OCI-LY7 (cell line): ENCODE measurements around the gene C16orf46. TPM values are rescaled to one million over a fixed set of nuclear protein-coding genes. Genes with fewer than 3 reads are reported as not detected.

Experiments used
- BruUV-seq: library from RNA; stranded (reverse); fragments of 400-500 nt; replicated peaks from 2 replicates; lab custom pipeline; 2021; lab: Mats Ljungman, UMichigan
- CTCF ChIA-PET: fragments of 300-600 bp; sonication (Branson Sonifier 250); formaldehyde crosslinking; loops from one replicate; lab custom pipeline; 2022; ENCODE audit warnings: antibody characterized with exemption; ENCODE audit not compliant: unreplicated experiment; lab: Charles Lee
- POLR2A ChIA-PET: fragments of 300-600 bp; sonication (Branson Sonifier 250); formaldehyde crosslinking; loops from one replicate; lab custom pipeline; 2022; ENCODE audit warnings: antibody characterized with exemption; lab: Charles Lee
- DNase-seq: peaks from one replicate; pipeline ENCODE4 v3.0.0-alpha.2; 2015; ENCODE audit warnings: low spot score
- H2AFZ ChIP-seq: fragments of 200-600 bp; sonication (generic), shearing (Covaris generic); 2 replicates; pipeline ENCODE4 v1.6.1; 2014; ENCODE audit warnings: mild to moderate bottlenecking, antibody characterized with exemption, low read length, moderate library complexity
- H3K27ac ChIP-seq: fragments of 200-600 bp; sonication (generic); 2 replicates; pipeline ENCODE4 v1.5.1; 2014; ENCODE audit warnings: mixed run types, low read depth, mild to moderate bottlenecking, moderate library complexity, low read length, inconsistent platforms; ENCODE audit not compliant: poor library complexity, severe bottlenecking
- H3K36me3 ChIP-seq: fragments of 200-600 bp; sonication (generic); 2 replicates; pipeline ENCODE4 v1.6.1; 2014; ENCODE audit warnings: mild to moderate bottlenecking, antibody characterized with exemption, low read length, moderate library complexity, mixed read lengths; ENCODE audit not compliant: insufficient read depth
- H3K4me1 ChIP-seq: fragments of 200-600 bp; sonication (generic); 2 replicates; pipeline ENCODE4 v1.5.1; 2014; ENCODE audit warnings: mild to moderate bottlenecking, low read length; ENCODE audit not compliant: insufficient read depth, poor library complexity, severe bottlenecking
- H3K4me2 ChIP-seq: fragments of 200-600 bp; sonication (generic); 2 replicates; pipeline ENCODE4 v1.6.1; 2014; ENCODE audit warnings: mild to moderate bottlenecking, low read length
- H3K4me3 ChIP-seq: fragments of 200-600 bp; sonication (generic); 2 replicates; pipeline ENCODE4 v1.5.1; 2014; ENCODE audit warnings: mild to moderate bottlenecking, low read depth, low read length; ENCODE audit not compliant: poor library complexity, severe bottlenecking
- H3K79me2 ChIP-seq: fragments of 200-600 bp; sonication (generic); 2 replicates; pipeline ENCODE4 v1.6.1; 2016; ENCODE audit warnings: low read depth, mild to moderate bottlenecking, low read length, moderate library complexity, mixed read lengths; ENCODE audit not compliant: insufficient read depth
- H3K9me2 ChIP-seq: fragments of 200-600 bp; sonication (generic); 2 replicates; pipeline ENCODE4 v1.6.1; 2016; ENCODE audit warnings: mild to moderate bottlenecking, low read length, mixed read lengths; ENCODE audit not compliant: insufficient read depth
- H3K9me3 ChIP-seq: fragments of 200-600 bp; sonication (generic); 2 replicates; pipeline ENCODE4 v1.6.1; 2014; ENCODE audit warnings: mild to moderate bottlenecking, mixed run types, low read length, mixed read lengths
- H4K20me1 ChIP-seq: fragments of 200-600 bp; sonication (generic); 2 replicates; pipeline ENCODE4 v1.6.1; 2014; ENCODE audit warnings: mild to moderate bottlenecking, antibody characterized with exemption, low read length, moderate library complexity, mixed read lengths; ENCODE audit not compliant: insufficient read depth
- EZH2phosphoT487 ChIP-seq: fragments of 200-600 bp; sonication (generic); IDR thresholded peaks from 2 replicates; pipeline ENCODE4 v1.6.1; 2018; ENCODE audit warnings: low read depth, borderline replicate concordance, mild to moderate bottlenecking, mixed run types, antibody characterized with exemption, low read length, moderate library complexity, mixed read lengths
- intact Hi-C: fragments of 100-400 bp; cut with micrococcal nuclease; formaldehyde crosslinking; loops from one replicate; pipeline ENCODE4 v1.10.0; 2022; ENCODE audit not compliant: unreplicated experiment
- total RNA-seq, 2 experiments: library from RNA; depleted of rRNA in 1 of 2; stranded (reverse); fragments of >200 nt in 1 of 2; shearing (Covaris generic) in 1 of 2; gene quantifications; 2 replicates each; pipeline ENCODE4 v1.2.3, GENCODE V29; 2014 to 2022
- TF ChIP-seq, protein P1 (sequence below): fragments of 200-600 bp; sonication (generic); conservative IDR thresholded peaks from 2 replicates; pipeline ENCODE4 v1.5.1; 2014; ENCODE audit warnings: mild to moderate bottlenecking, antibody characterized with exemption, low read length, moderate library complexity, mixed read lengths

Gene C16orf46
- total RNA-seq, 2 experiments from 2014 or later = 0.69 to 1.2 TPM

GRCh38 chr16:81040131-81040530, 36.9 kb downstream of the C16orf46 start:
- H3K4me1 ChIP-seq = peaks cover 13% of the 10 kb centered on the region
- H3K27ac ChIP-seq = no peak overlapping the region
- no peaks in the 10 kb centered on the region for H4K20me1 ChIP-seq
- no peaks in the 10 kb centered on the region for H3K9me2 ChIP-seq
- ChIA-PET CTCF (interaction anchor here (0.6 kb wide), 1 partner anchor 518 kb away, joined by 5 read pairs; no protein-coding TSS in a partner anchor), POLR2A (no interaction called here)
- no peak overlapping the region for H3K4me2 ChIP-seq
- no peak overlapping the region for H2AFZ ChIP-seq
- intact Hi-C loops = no loop called here
- no peak overlapping the region for H3K4me3 ChIP-seq
- DNase-seq = no peak
- TF ChIP-seq EZH2phosphoT487 = no peak
- TF ChIP-seq, protein P1, sequence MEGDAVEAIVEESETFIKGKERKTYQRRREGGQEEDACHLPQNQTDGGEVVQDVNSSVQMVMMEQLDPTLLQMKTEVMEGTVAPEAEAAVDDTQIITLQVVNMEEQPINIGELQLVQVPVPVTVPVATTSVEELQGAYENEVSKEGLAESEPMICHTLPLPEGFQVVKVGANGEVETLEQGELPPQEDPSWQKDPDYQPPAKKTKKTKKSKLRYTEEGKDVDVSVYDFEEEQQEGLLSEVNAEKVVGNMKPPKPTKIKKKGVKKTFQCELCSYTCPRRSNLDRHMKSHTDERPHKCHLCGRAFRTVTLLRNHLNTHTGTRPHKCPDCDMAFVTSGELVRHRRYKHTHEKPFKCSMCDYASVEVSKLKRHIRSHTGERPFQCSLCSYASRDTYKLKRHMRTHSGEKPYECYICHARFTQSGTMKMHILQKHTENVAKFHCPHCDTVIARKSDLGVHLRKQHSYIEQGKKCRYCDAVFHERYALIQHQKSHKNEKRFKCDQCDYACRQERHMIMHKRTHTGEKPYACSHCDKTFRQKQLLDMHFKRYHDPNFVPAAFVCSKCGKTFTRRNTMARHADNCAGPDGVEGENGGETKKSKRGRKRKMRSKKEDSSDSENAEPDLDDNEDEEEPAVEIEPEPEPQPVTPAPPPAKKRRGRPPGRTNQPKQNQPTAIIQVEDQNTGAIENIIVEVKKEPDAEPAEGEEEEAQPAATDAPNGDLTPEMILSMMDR = no peak
- H3K9me3 ChIP-seq = no peaks in the 10 kb centered on the region
- H3K36me3 ChIP-seq = peaks cover 53% of the 10 kb centered on the region
- no TSS peak for BruUV-seq
- peaks cover 18% of the 10 kb centered on the region; the same call in 1 of the 2 replicates for H3K79me2 ChIP-seq

DNA sequence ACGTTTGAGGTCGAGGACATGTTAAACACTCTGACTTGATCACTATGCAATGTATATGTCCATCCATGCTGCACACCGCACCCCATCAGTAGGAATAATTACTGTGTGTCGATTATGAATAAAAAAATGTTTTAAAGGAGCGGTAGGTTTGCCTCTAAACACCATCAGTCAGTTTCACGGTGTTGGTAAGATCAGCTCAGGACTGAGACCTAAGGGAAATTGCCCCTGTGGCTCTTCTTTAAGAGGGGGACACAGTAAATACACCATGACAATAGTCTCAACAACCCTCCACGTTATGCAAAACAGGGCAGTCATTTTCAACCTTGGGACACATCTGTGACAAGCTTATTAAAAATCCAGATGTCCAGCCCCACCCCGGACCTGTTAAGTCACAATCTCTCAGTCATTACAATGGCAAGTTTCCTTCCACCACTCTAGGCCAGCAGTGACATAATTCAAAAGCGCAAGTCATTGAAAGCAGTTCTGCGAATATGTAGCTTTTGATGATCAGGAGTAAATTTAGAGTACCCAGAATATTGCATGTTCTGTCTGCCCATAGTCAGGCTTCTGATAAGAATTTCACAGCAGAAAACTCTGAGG, 40.2 kb downstream of the C16orf46 start:
- Histone ChIP-seq H2AFZ (peak overlapping the region; percentile 74; the same call in 1 of the 2 replicates), H3K4me1 (peaks cover 13% of the 10 kb centered on the region), H3K9me3 (no peaks in the 10 kb centered on the region), H3K4me3 (peak overlapping the region; percentile 76), H3K27ac (peak overlapping the region; percentile 15), H3K4me2 (peak overlapping the region; percentile 92), H4K20me1 (no peaks in the 10 kb centered on the region), H3K36me3 (peaks cover 34% of the 10 kb centered on the region; the same call in 1 of the 2 replicates), H3K9me2 (no peaks in the 10 kb centered on the region), H3K79me2 (peaks cover 18% of the 10 kb centered on the region; the same call in 1 of the 2 replicates)
- intact Hi-C loops = loop anchor here (2.0 to 10.0 kb wide), 3 partner anchors 40 to 700 kb away; partner anchors contain the start of gene C16orf46
- ChIA-PET CTCF (no interaction called here), POLR2A (interaction anchor here (0.6 to 2.0 kb wide), 4 partner anchors 35 to 42 kb away, joined by 3 to 10 read pairs (median 4); partner anchors contain the start of gene C16orf46)
- TF ChIP-seq, protein P1 = no peak
- no peak for TF ChIP-seq EZH2phosphoT487
- TSS peak; percentile 48 for BruUV-seq
- peak; percentile 43 for DNase-seq
